Prostate gland (tissue), 2 donors: ENCODE data around the gene ADCY7. TPM values are rescaled to one million over a fixed set of nuclear protein-coding genes. Genes with fewer than 3 reads are reported as not detected.

Experiments
- DNase-seq: peaks from one replicate; pipeline ENCODE4 v3.0.0-alpha.2; 2019; ENCODE audit warnings: low spot score
- H3K27ac ChIP-seq, 2 donors: fragments of 200-600 bp; sonication (generic); 2 replicates each; pipeline ENCODE4 v1.5.1; 2017 to 2019
- H3K27me3 ChIP-seq: fragments of 200-600 bp; sonication (generic); replicated peaks from 2 replicates; pipeline ENCODE4 v1.5.1; 2019; ENCODE audit not compliant: insufficient read depth
- H3K36me3 ChIP-seq, 2 donors: fragments of 200-600 bp; sonication (generic); 1 replicate in 1 of 2; 2 replicates in 1 of 2; pipeline versions ENCODE4 v1.5.1 to v1.8.1; 2017 to 2019
- H3K4me1 ChIP-seq: fragments of 200-600 bp; sonication (generic); replicated peaks from 2 replicates; pipeline ENCODE4 v1.5.1; 2019
- H3K4me3 ChIP-seq, 2 donors: fragments of 200-600 bp; sonication (generic); 2 replicates each; pipeline ENCODE4 v1.5.1; 2017 to 2019
- H3K9me3 ChIP-seq: fragments of 200-600 bp; sonication (generic); 2 replicates; pipeline ENCODE4 v1.5.1; 2017
- POLR2A ChIP-seq: fragments of 450-650 bp; IDR thresholded peaks from one replicate; pipeline ENCODE4 v1.6.1; 2016; ENCODE audit warnings: antibody characterized with exemption, mild to moderate bottlenecking
- POLR2AphosphoS5 ChIP-seq: sonication (generic); formaldehyde crosslinking; IDR thresholded peaks from one replicate; pipeline ENCODE4 v1.6.1; 2017; ENCODE audit warnings: antibody characterized with exemption
- whole genome bisulfite sequencing: methylation state at CpG from one replicate; pipeline ENCODE4 v1.1.5; 2018; 5-methylcytosine and 5-hydroxymethylcytosine counted together
- intact Hi-C: fragments of 100-400 bp; cut with DNase I; formaldehyde crosslinking; loops from one replicate; pipeline ENCODE4 v1.14.2; 2022
- total RNA-seq, 2 donors: library from RNA; depleted of rRNA; stranded (reverse); fragments of >200 nt; gene quantifications; one replicate each; pipeline ENCODE4 v1.1.0, GENCODE V29; 2016
- TF ChIP-seq, protein P1 (sequence below), 4 experiments: fragments of 200-600 bp in 2 of 4; fragments of 450-650 bp in 2 of 4; sonication (generic) in 2 of 4; IDR thresholded peaks; 1 replicate in 3 of 4; 2 replicates in 1 of 4; pipeline ENCODE4 v1.5.1; 2016 to 2019; ENCODE audit warnings: antibody characterized with exemption in 4 of 4, mild to moderate bottlenecking in 2 of 4, moderate library complexity in 2 of 4

ADCY7 gene
- total RNA-seq, 2 donors from 2014 or later, result 2.0 to 10.9 TPM

DNA sequence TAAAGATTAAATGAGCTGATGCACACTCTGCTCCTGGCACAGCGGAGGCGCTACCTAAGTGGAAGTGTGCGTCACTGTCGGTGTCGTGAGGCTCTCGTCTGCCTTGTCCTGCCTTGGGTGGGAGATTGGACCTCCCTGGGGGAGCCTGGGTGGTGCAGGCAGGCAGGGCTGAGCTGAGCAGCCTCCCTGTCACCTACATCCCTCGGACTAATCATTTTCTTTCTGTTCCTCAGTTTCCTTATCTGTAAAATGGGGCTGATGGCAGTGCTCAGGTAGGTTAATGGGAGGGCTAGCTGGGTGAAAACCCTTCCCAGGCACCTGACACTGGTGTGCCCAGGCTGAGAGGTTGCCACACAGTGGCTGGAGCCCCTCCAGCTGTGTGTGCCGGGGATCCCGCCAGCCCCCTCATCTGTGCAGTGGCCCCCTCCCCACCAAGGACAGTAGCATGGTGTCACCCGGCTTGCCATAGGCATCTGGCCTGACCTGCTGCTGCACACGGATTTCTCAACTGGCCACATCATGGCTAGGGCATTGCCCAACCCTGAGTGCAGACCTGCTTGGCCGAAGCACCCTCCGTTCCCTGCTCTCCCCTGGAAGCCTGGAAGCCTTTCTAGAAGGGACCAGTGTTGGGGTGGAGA is 4.3 kb downstream of the ADCY7 start:
- no peak overlapping the region for H3K4me3 ChIP-seq
- intact Hi-C loops, result no loop called here
- no peaks in the 10 kb centered on the region for H3K9me3 ChIP-seq
- H3K4me1 ChIP-seq, result no peaks in the 10 kb centered on the region
- TF ChIP-seq POLR2AphosphoS5, result no peak
- TF ChIP-seq, protein P1, sequence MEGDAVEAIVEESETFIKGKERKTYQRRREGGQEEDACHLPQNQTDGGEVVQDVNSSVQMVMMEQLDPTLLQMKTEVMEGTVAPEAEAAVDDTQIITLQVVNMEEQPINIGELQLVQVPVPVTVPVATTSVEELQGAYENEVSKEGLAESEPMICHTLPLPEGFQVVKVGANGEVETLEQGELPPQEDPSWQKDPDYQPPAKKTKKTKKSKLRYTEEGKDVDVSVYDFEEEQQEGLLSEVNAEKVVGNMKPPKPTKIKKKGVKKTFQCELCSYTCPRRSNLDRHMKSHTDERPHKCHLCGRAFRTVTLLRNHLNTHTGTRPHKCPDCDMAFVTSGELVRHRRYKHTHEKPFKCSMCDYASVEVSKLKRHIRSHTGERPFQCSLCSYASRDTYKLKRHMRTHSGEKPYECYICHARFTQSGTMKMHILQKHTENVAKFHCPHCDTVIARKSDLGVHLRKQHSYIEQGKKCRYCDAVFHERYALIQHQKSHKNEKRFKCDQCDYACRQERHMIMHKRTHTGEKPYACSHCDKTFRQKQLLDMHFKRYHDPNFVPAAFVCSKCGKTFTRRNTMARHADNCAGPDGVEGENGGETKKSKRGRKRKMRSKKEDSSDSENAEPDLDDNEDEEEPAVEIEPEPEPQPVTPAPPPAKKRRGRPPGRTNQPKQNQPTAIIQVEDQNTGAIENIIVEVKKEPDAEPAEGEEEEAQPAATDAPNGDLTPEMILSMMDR (IDR thresholded peaks at IDR 0.05), result no peak
- no peak for TF ChIP-seq POLR2A
- H3K27ac ChIP-seq, result no peak overlapping the region
- H3K27me3 ChIP-seq, result no peaks in the 10 kb centered on the region
- no peaks in the 10 kb centered on the region for H3K36me3 ChIP-seq
- no peak for DNase-seq
- WGBS, result 95% methylated on average over 13 of the region's 13 CpGs

DNA sequence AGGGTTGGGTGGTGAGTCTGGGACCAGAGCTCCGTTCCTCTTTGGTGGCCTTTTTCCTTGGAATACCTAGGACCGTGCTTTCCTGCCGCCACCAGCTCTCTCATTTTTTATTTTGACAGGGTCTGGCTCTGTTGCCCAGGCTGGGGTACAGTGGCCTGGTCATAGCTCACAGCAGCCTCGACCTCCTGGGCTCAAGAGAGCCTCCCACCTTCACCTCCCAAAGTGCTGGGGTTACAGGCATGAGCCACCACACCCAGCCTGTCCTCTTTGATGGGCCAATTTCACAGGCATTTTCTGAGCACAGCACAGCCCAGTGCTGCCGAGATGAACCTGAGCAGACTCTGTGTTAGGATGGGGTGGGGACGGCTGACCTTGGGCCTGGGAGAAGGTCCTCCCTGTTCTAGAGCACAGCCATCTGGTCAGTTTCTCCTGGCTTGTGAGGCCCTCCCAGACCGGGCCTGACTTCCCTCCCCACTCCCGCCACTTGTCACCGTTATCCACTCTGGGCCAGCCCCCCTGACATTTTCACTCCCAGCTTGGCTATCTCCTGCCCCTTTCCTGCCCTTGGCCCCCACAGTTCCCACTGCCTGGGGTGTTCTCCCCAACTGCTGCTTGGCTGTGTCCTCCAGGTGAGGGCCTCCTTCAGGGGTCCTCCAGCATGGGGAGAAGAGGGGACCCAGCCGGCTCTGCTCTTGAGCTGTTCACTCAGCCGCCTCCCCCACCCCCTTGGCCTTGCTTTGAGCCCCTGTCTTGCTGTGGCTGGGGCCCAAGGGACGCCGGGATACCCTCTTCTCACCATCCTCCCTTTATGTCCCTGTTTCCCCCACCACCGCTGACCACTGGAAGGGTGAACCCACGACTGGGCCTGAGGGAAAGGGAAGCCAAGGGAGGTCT is 5.0 kb downstream of the ADCY7 start:
- WGBS, result 94% methylated on average over 15 of the region's 15 CpGs
- no peak overlapping the region for H3K4me3 ChIP-seq
- H3K9me3 ChIP-seq, result no peaks in the 10 kb centered on the region
- no peaks in the 10 kb centered on the region for H3K4me1 ChIP-seq
- no peak overlapping the region for H3K27ac ChIP-seq
- intact Hi-C loops, result no loop called here
- no peaks in the 10 kb centered on the region for H3K27me3 ChIP-seq
- no peaks in the 10 kb centered on the region for H3K36me3 ChIP-seq
- DNase-seq, result no peak
- TF ChIP-seq, protein P1 (IDR thresholded peaks at IDR 0.05), result no peak
- TF ChIP-seq POLR2A (no peak), POLR2AphosphoS5 (no peak)

DNA sequence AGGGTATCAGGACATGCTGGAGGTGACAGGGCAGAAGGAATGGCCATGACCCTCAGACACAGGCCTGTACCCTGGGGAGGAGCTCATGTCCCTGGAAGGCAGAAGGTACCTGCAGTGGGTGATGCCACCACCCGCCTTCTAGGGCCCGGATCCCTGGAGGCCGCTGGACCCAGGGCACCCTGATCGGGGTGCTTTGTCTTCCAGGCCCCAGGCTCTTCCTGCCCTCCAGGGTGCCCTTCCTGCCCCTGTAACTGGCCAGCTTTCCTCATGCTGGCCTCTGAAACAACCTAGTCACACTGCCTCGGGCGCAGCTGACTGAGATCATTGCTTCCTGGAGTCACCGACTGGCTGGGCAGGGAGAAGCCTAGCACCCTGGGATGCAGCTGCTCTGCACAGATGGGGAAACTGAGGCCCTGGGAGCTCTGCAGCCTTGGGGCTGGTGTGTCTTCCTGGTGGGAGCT is 5.8 kb downstream of the ADCY7 start:
- no peaks in the 10 kb centered on the region for H3K4me1 ChIP-seq
- no peaks in the 10 kb centered on the region for H3K27me3 ChIP-seq
- intact Hi-C loops, result no loop called here
- WGBS, result 75% methylated on average over 7 of the region's 7 CpGs
- no peak overlapping the region for H3K27ac ChIP-seq
- DNase-seq, result no peak
- no peak for TF ChIP-seq POLR2AphosphoS5
- TF ChIP-seq, protein P1 (IDR thresholded peaks at IDR 0.05), result no peak
- TF ChIP-seq POLR2A, result no peak
- no peaks in the 10 kb centered on the region for H3K36me3 ChIP-seq
- H3K9me3 ChIP-seq, result no peaks in the 10 kb centered on the region
- no peak overlapping the region for H3K4me3 ChIP-seq

DNA sequence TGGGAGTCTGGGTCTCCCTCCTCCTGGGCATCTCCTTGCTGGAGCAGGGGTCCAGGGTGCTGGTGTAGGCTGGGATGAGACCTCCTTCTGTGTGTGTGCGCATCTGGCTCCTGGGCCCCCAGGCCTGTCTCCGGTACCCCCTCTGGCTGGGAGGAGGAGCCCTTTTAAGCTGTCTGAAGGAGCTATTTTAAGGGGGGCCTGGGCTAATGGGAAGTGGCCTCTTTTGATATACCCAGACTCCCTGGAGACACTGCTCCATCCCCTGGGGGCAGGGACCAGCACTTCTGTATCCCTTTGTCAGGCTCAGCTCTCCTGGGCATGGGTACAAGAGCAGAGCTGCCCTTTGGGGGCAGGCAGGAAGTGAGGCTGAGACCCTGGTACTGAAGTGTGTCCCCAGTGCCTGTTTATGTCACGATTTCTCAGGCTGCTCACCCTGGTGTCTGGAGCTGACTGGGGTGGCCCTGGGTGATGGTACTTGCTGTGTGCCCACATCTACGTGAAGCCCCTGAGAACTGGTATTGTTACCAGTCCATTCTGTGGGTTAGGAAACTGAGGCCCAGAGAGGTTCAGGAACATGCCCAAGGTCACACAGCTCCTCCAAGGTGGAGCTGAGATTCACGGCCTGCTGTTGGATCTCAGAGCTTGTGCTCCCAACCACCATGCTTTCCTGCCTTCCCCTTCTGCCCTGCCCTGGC is 6.5 kb downstream of the ADCY7 start:
- Histone ChIP-seq H3K27me3 (no peaks in the 10 kb centered on the region), H3K36me3 (no peaks in the 10 kb centered on the region), H3K4me3 (no peak overlapping the region), H3K9me3 (no peaks in the 10 kb centered on the region), H3K4me1 (no peaks in the 10 kb centered on the region), H3K27ac (no peak overlapping the region)
- 99% methylated on average over 5 of the region's 5 CpGs for WGBS
- intact Hi-C loops, result no loop called here
- TF ChIP-seq POLR2A (no peak), POLR2AphosphoS5 (no peak)
- TF ChIP-seq, protein P1 (IDR thresholded peaks at IDR 0.05), result no peak
- no peak for DNase-seq
